H9 (cell line): ENCODE results near the gene BANP. TPM values are rescaled to one million over a fixed set of nuclear protein-coding genes. Genes with fewer than 3 reads are reported as not detected.
A peak's percentile ranks its signal among the peaks of the same experiment; 100 is the strongest.

Experiments
- DNase-seq: peaks from one replicate; pipeline ENCODE4 v3.0.0-alpha.2; 2017
- H2AFZ ChIP-seq: one replicate; pipeline ENCODE4 v1.6.1; 2013; ENCODE audit warnings: mild to moderate bottlenecking, low read length, control low read depth, moderate library complexity
- H2AK5ac ChIP-seq: 2 replicates; pipeline ENCODE4 v1.6.1; 2013; ENCODE audit warnings: low read length, control low read depth, mixed read lengths; ENCODE audit not compliant: insufficient read length
- H2BK120ac ChIP-seq: one replicate; pipeline ENCODE4 v1.6.1; 2013; ENCODE audit warnings: low read depth, mild to moderate bottlenecking, low read length, control low read depth, inconsistent platforms; ENCODE audit not compliant: poor library complexity, severe bottlenecking
- H2BK12ac ChIP-seq: 2 replicates; pipeline ENCODE4 v1.6.1; 2013; ENCODE audit warnings: low read length, control low read depth, mixed read lengths, low read depth; ENCODE audit not compliant: insufficient read length
- H2BK15ac ChIP-seq: 2 replicates; pipeline ENCODE4 v1.6.1; 2013; ENCODE audit warnings: low read depth, low read length, control low read depth
- H2BK20ac ChIP-seq: one replicate; pipeline ENCODE4 v1.6.1; 2013; ENCODE audit warnings: low read depth, mild to moderate bottlenecking, low read length, control low read depth, inconsistent platforms; ENCODE audit not compliant: poor library complexity, severe bottlenecking
- H2BK5ac ChIP-seq: 2 replicates; pipeline ENCODE4 v1.6.1; 2013; ENCODE audit warnings: low read length, control low read depth, mixed read lengths; ENCODE audit not compliant: insufficient read length
- H3K14ac ChIP-seq: 2 replicates; pipeline ENCODE4 v1.6.1; 2013; ENCODE audit warnings: low read length, control low read depth; ENCODE audit not compliant: insufficient read depth
- H3K18ac ChIP-seq: 2 replicates; pipeline ENCODE4 v1.6.1; 2013; ENCODE audit warnings: low read depth, mild to moderate bottlenecking, mixed read lengths, low read length, control low read depth; ENCODE audit not compliant: insufficient read length
- H3K23ac ChIP-seq: 2 replicates; pipeline ENCODE4 v1.6.1; 2013; ENCODE audit warnings: low read length, control low read depth, mixed read lengths, low read depth; ENCODE audit not compliant: insufficient read length
- H3K23me2 ChIP-seq: 2 replicates; pipeline ENCODE4 v1.6.1; 2013; ENCODE audit warnings: low read depth, mild to moderate bottlenecking, mixed read lengths, low read length, control low read depth; ENCODE audit not compliant: insufficient read length, poor library complexity, severe bottlenecking
- H3K27ac ChIP-seq: 2 replicates; pipeline ENCODE4 v1.5.1; 2013; ENCODE audit warnings: low read length, control low read depth, mixed read lengths, low read depth; ENCODE audit not compliant: insufficient read length
- H3K27me3 ChIP-seq: 2 replicates; pipeline ENCODE4 v1.6.1; 2013; ENCODE audit warnings: low read length, control low read depth, inconsistent platforms; ENCODE audit not compliant: insufficient read depth
- H3K4ac ChIP-seq: 2 replicates; pipeline ENCODE4 v1.6.1; 2013; ENCODE audit warnings: low read depth, mild to moderate bottlenecking, control low read depth, inconsistent platforms, low read length, moderate library complexity
- H3K4me1 ChIP-seq: 2 replicates; pipeline ENCODE4 v1.6.1; 2013; ENCODE audit warnings: low read length, control low read depth, inconsistent platforms; ENCODE audit not compliant: insufficient read depth
- H3K4me2 ChIP-seq: 2 replicates; pipeline ENCODE4 v1.6.1; 2013; ENCODE audit warnings: low read length, control low read depth, mixed read lengths; ENCODE audit not compliant: insufficient read length, insufficient read depth
- H3K56ac ChIP-seq: 2 replicates; pipeline ENCODE4 v1.6.1; 2013; ENCODE audit warnings: low read depth, mild to moderate bottlenecking, mixed read lengths, low read length, control low read depth; ENCODE audit not compliant: insufficient read length
- H3K79me1 ChIP-seq: 2 replicates; pipeline ENCODE4 v1.6.1; 2013; ENCODE audit warnings: low read depth, mild to moderate bottlenecking, moderate library complexity, low read length, control low read depth, inconsistent platforms; ENCODE audit not compliant: insufficient read depth, poor library complexity, severe bottlenecking
- H3K79me2 ChIP-seq: 2 replicates; pipeline ENCODE4 v1.6.1; 2013; ENCODE audit warnings: low read length, control low read depth, inconsistent platforms; ENCODE audit not compliant: insufficient read depth
- H3K9ac ChIP-seq: 2 replicates; pipeline ENCODE4 v1.6.1; 2013; ENCODE audit warnings: low read length, control low read depth, mixed read lengths; ENCODE audit not compliant: insufficient read length; ENCODE audit errors: extremely low read depth
- H3K9me3 ChIP-seq: one replicate; pipeline ENCODE4 v1.6.1; 2013; ENCODE audit warnings: low read depth, low read length, inconsistent platforms; ENCODE audit not compliant: control insufficient read depth
- H3T11ph ChIP-seq: one replicate; pipeline ENCODE4 v1.6.1; 2013; ENCODE audit warnings: mild to moderate bottlenecking, low read length, control low read depth, inconsistent platforms
- H4K20me1 ChIP-seq: one replicate; pipeline ENCODE4 v1.6.1; 2013; ENCODE audit not compliant: control insufficient read depth, insufficient read length, insufficient read depth
- H4K5ac ChIP-seq: 2 replicates; pipeline ENCODE4 v1.6.1; 2013; ENCODE audit warnings: low read depth, mild to moderate bottlenecking, mixed read lengths, low read length, control low read depth; ENCODE audit not compliant: insufficient read length
- H4K8ac ChIP-seq: replicated peaks from 2 replicates; pipeline ENCODE4 v1.6.1; 2013; ENCODE audit warnings: low read length, control low read depth, mixed read lengths, low read depth; ENCODE audit not compliant: insufficient read length
- H4K91ac ChIP-seq: 2 replicates; pipeline ENCODE4 v1.6.1; 2013; ENCODE audit warnings: low read depth, mild to moderate bottlenecking, moderate library complexity, mixed read lengths, low read length, control low read depth; ENCODE audit not compliant: insufficient read length
- H3K27ac Mint-ChIP-seq, 3 experiments: 2 replicates in 2 of 3; 3 replicates in 1 of 3; pipeline ENCODE4 v1.8.0; 2020 to 2021; ENCODE audit warnings: mixed read lengths in 3 of 3, mild to moderate bottlenecking in 1 of 3, moderate library complexity in 1 of 3
- H3K27me3 Mint-ChIP-seq: 2 replicates; pipeline ENCODE4 v1.8.0; 2021; ENCODE audit warnings: low read depth, mild to moderate bottlenecking, moderate library complexity, mixed read lengths
- H3K36me3 Mint-ChIP-seq, 3 experiments: 2 replicates in 2 of 3; 3 replicates in 1 of 3; pipeline ENCODE4 v1.8.0; 2020 to 2021; ENCODE audit warnings: low read depth in 3 of 3, mixed read lengths in 3 of 3; ENCODE audit not compliant: insufficient read depth in 1 of 3
- H3K4me1 Mint-ChIP-seq, 2 experiments: 2 replicates each; pipeline ENCODE4 v1.8.0; 2020; ENCODE audit warnings: mixed read lengths in 2 of 2
- H3K4me3 Mint-ChIP-seq, 2 experiments: 2 replicates in 1 of 2; 3 replicates in 1 of 2; pipeline ENCODE4 v1.8.0; 2020 to 2021; ENCODE audit warnings: mild to moderate bottlenecking in 2 of 2, mixed read lengths in 2 of 2, moderate library complexity in 1 of 2
- H3K9me3 Mint-ChIP-seq, 2 experiments: 2 replicates in 1 of 2; 3 replicates in 1 of 2; pipeline ENCODE4 v1.8.0; 2020; ENCODE audit warnings: mild to moderate bottlenecking in 2 of 2, mixed read lengths in 2 of 2, moderate library complexity in 1 of 2
- CTCF ChIP-seq: fragments of 200-600 bp; sonication (generic); conservative IDR thresholded peaks from 3 replicates; pipeline ENCODE4 v1.8.0; 2021; ENCODE audit warnings: antibody characterized with exemption, mild to moderate bottlenecking
- WGBS: extraction: QIAGEN DNeasy Blood & Tissue Kit; methylation state at CpG from one replicate; pipeline ENCODE4 v1.1.7; 2013; ENCODE audit warnings: missing lambda C conversion rate, low lambda C conversion rate, mixed read lengths; ENCODE audit not compliant: insufficient read length; ENCODE audit errors: extremely low coverage; 5-methylcytosine and 5-hydroxymethylcytosine counted together
- total RNA-seq: library from RNA; stranded (reverse); gene quantifications from 2 replicates; pipeline ENCODE4 v1.2.1, GENCODE V29; 2021

Gene BANP
- total RNA-seq, 1 experiment from 2014 or later: 24.9 TPM

GRCh38 chr16:87963400-87963799 lies 12.2 kb downstream of the BANP start:
- Histone ChIP-seq H2AFZ (no peak overlapping the region), H3K14ac (no peak overlapping the region)
- peak overlapping the region in 1 of 3 experiments; percentile 1; a peak in 2 of 7 replicates for H3K27ac Mint-ChIP-seq

More at GRCh38 chr16:87963400-87963799, 12.2 kb downstream of the BANP start:
- Mint-ChIP-seq H3K9me3 (no peaks in the 10 kb centered on the region), H3K4me3 (no peak overlapping the region), H3K27me3 (peaks cover 1% of the 10 kb centered on the region; the same call in 1 of the 2 replicates), H3K4me1 (peaks cover 27 to 32% of the 10 kb centered on the region in 2 experiments), H3K36me3 (peaks cover 0 to 2% (median under 1%) of the 10 kb centered on the region in 3 experiments; a peak in 4 of 7 replicates)
- Histone ChIP-seq H3K79me2 (peaks cover 17% of the 10 kb centered on the region; the same call in 1 of the 2 replicates), H3K4me2 (no peak overlapping the region), H2BK15ac (no peak overlapping the region), H3T11ph (no peak overlapping the region), H4K5ac (no peak overlapping the region), H2BK120ac (no peak overlapping the region), H4K91ac (no peak overlapping the region), H3K27me3 (no peaks in the 10 kb centered on the region; the same call in 1 of the 2 replicates), H2BK12ac (no peak overlapping the region), H3K4me1 (no peaks in the 10 kb centered on the region), H3K4ac (no peak overlapping the region), H3K79me1 (peaks cover 10% of the 10 kb centered on the region), H3K18ac (no peak overlapping the region), H4K20me1 (no peaks in the 10 kb centered on the region), H2AK5ac (no peak overlapping the region), H4K8ac (no peak overlapping the region), H2BK20ac (no peak overlapping the region), H3K23ac (no peak overlapping the region), H3K56ac (no peak overlapping the region), H2BK5ac (no peak overlapping the region), H3K23me2 (no peaks in the 10 kb centered on the region), H3K9me3 (no peaks in the 10 kb centered on the region), H3K27ac (no peak overlapping the region), H3K9ac (no peak overlapping the region)
- TF ChIP-seq CTCF: no peak
- WGBS: no CpG with 5 or more reads among the region's 9 CpGs
- DNase-seq: no peak
